Fibroblast of lung (primary cell): Measurements from ENCODE around the gene IFITM5.

Experiments
- EZH2 ChIP-seq: IDR thresholded peaks from 2 replicates; pipeline ENCODE4 v1.5.1; 2012; ENCODE audit warnings: low read length, control low read depth, mild to moderate bottlenecking; ENCODE audit errors: missing control alignments
- TF ChIP-seq, protein P1 (sequence below), 2 donors: IDR thresholded peaks in 1 of 2; conservative IDR thresholded peaks in 1 of 2; 1 replicate in 1 of 2; 2 replicates in 1 of 2; pipeline ENCODE4 v1.5.1; 2011 to 2012; ENCODE audit warnings: low read length in 2 of 2, control low read depth in 1 of 2, inconsistent platforms in 1 of 2, low read depth in 1 of 2, mild to moderate bottlenecking in 1 of 2

- no peak for TF ChIP-seq EZH2
- TF ChIP-seq, protein P1, sequence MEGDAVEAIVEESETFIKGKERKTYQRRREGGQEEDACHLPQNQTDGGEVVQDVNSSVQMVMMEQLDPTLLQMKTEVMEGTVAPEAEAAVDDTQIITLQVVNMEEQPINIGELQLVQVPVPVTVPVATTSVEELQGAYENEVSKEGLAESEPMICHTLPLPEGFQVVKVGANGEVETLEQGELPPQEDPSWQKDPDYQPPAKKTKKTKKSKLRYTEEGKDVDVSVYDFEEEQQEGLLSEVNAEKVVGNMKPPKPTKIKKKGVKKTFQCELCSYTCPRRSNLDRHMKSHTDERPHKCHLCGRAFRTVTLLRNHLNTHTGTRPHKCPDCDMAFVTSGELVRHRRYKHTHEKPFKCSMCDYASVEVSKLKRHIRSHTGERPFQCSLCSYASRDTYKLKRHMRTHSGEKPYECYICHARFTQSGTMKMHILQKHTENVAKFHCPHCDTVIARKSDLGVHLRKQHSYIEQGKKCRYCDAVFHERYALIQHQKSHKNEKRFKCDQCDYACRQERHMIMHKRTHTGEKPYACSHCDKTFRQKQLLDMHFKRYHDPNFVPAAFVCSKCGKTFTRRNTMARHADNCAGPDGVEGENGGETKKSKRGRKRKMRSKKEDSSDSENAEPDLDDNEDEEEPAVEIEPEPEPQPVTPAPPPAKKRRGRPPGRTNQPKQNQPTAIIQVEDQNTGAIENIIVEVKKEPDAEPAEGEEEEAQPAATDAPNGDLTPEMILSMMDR (conservative IDR thresholded peaks at IDR 0.05 in 1 of 2, IDR thresholded peaks at IDR 0.05 in 1 of 2; ENCODE audit: low read depth in 1 of 2, low read length in 2 of 2) = no peak
These were observed 33.5 kb upstream of the IFITM5 start for GRCh38 chr11:332651-333480.
